Measurements from ENCODE around the gene CNTNAP2. TPM values are rescaled to one million over a fixed set of nuclear protein-coding genes. Genes with fewer than 3 reads are reported as not detected.

CNTNAP2 gene
- total RNA-seq, 4 donors from 2014 or later: 0.25 to 0.89 (median 0.30) TPM; not detected in 1

GRCh38 chr7:148303295-148304082, 2186.9 kb downstream of the CNTNAP2 start:
- WGBS: 24% methylated on average over 11 of the region's 11 CpGs
- Histone ChIP-seq H3K36me3 (no peaks in the 10 kb centered on the region), H3K27me3 (no peaks in the 10 kb centered on the region), H3K27ac (no peak overlapping the region), H3K9me3 (no peaks in the 10 kb centered on the region), H3K4me1 (peaks cover 18% of the 10 kb centered on the region), H3K4me3 (no peak overlapping the region)
- no peak for TF ChIP-seq EP300 (IDR thresholded peaks at IDR 0.05)
- no peak for TF ChIP-seq POLR2AphosphoS5 (IDR thresholded peaks at IDR 0.05)
- TF ChIP-seq, protein P1, sequence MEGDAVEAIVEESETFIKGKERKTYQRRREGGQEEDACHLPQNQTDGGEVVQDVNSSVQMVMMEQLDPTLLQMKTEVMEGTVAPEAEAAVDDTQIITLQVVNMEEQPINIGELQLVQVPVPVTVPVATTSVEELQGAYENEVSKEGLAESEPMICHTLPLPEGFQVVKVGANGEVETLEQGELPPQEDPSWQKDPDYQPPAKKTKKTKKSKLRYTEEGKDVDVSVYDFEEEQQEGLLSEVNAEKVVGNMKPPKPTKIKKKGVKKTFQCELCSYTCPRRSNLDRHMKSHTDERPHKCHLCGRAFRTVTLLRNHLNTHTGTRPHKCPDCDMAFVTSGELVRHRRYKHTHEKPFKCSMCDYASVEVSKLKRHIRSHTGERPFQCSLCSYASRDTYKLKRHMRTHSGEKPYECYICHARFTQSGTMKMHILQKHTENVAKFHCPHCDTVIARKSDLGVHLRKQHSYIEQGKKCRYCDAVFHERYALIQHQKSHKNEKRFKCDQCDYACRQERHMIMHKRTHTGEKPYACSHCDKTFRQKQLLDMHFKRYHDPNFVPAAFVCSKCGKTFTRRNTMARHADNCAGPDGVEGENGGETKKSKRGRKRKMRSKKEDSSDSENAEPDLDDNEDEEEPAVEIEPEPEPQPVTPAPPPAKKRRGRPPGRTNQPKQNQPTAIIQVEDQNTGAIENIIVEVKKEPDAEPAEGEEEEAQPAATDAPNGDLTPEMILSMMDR (IDR thresholded peaks at IDR 0.05): no peak
- no peak for TF ChIP-seq POLR2A (IDR thresholded peaks at IDR 0.05)
- peak; percentile 72 to 82 for DNase-seq (ENCODE audit: low spot score in 2 of 2)

GRCh38 chr7:148304083-148304335, 2187.4 kb downstream of the CNTNAP2 start:
- no peak for DNase-seq (ENCODE audit: low spot score in 2 of 2)
- no peak overlapping the region for H3K4me3 ChIP-seq

DNA sequence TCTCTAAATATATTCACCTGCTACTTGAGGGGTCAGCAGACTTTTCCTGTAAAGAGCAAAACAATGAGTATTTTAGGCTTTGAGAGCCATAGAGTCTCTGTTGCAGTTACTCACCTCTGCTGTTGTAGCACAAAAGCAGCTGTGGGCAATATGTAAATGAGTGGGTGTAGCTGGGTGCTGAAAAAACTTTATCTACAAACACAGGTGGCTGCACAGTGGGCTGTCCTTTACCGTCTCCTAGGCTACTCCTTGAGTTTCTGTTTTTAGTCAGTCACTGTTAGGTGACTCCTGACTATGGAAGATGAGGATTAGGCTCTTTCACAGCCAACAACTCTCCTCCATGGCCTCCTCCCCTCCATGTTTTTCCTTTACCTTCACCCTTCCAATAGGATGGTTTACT, 2187.9 kb downstream of the CNTNAP2 start:
- TF ChIP-seq POLR2A (IDR thresholded peaks at IDR 0.05): no peak
- TF ChIP-seq, protein P1 (IDR thresholded peaks at IDR 0.05): no peak
- TF ChIP-seq POLR2AphosphoS5 (IDR thresholded peaks at IDR 0.05): no peak
- TF ChIP-seq EP300 (IDR thresholded peaks at IDR 0.05): no peak
- H3K27ac ChIP-seq: no peak overlapping the region
- no peak for DNase-seq (ENCODE audit: low spot score in 2 of 2)
- H3K4me3 ChIP-seq: no peak overlapping the region
- H3K36me3 ChIP-seq: no peaks in the 10 kb centered on the region
- H3K4me1 ChIP-seq: peaks cover 18% of the 10 kb centered on the region
- H3K9me3 ChIP-seq: no peaks in the 10 kb centered on the region
- H3K27me3 ChIP-seq: no peaks in the 10 kb centered on the region
- WGBS: 14% methylated on average over 1 of the region's 1 CpG

More at GRCh38 chr7:148304083-148304335, 2187.4 kb downstream of the CNTNAP2 start:
- H3K27me3 ChIP-seq: no peaks in the 10 kb centered on the region
- H3K9me3 ChIP-seq: no peaks in the 10 kb centered on the region
- WGBS: 31% methylated on average over 2 of the region's 2 CpGs
- H3K4me1 ChIP-seq: peaks cover 18% of the 10 kb centered on the region
- no peak for TF ChIP-seq POLR2A (IDR thresholded peaks at IDR 0.05)
- no peak for TF ChIP-seq POLR2AphosphoS5 (IDR thresholded peaks at IDR 0.05)
- TF ChIP-seq, protein P1 (IDR thresholded peaks at IDR 0.05): no peak
- TF ChIP-seq EP300 (IDR thresholded peaks at IDR 0.05): no peak
- no peak overlapping the region for H3K27ac ChIP-seq
- H3K36me3 ChIP-seq: no peaks in the 10 kb centered on the region

DNA sequence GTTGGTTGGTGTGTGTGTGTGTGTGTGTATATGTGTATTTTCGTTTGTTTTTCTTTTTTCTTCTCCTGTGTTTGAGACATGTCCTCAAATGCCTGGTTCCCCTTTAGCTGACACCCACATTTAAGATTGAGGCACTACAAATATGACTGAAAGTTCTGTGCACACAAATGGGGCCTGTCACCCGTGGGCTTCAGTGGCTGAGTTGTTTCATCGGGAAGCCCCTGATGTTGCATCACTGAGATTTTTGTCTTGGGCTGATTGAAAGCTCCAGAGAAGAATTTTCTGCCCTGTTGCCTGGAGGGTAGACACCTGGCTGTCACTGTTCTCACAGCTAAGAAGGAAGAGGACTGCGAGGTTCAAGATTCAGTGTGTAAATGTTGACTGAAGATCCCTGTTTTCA, 2190.2 kb downstream of the CNTNAP2 start:
- Histone ChIP-seq H3K27ac (no peak overlapping the region), H3K4me1 (peaks cover 18% of the 10 kb centered on the region), H3K27me3 (no peaks in the 10 kb centered on the region), H3K4me3 (no peak overlapping the region), H3K36me3 (no peaks in the 10 kb centered on the region), H3K9me3 (no peaks in the 10 kb centered on the region)
- DNase-seq (ENCODE audit: low spot score in 2 of 2): no peak
- TF ChIP-seq POLR2AphosphoS5 (IDR thresholded peaks at IDR 0.05) (no peak), EP300 (IDR thresholded peaks at IDR 0.05) (no peak), POLR2A (IDR thresholded peaks at IDR 0.05) (no peak)
- TF ChIP-seq, protein P1 (IDR thresholded peaks at IDR 0.05): no peak
- 55% methylated on average over 4 of the region's 4 CpGs for WGBS

DNA sequence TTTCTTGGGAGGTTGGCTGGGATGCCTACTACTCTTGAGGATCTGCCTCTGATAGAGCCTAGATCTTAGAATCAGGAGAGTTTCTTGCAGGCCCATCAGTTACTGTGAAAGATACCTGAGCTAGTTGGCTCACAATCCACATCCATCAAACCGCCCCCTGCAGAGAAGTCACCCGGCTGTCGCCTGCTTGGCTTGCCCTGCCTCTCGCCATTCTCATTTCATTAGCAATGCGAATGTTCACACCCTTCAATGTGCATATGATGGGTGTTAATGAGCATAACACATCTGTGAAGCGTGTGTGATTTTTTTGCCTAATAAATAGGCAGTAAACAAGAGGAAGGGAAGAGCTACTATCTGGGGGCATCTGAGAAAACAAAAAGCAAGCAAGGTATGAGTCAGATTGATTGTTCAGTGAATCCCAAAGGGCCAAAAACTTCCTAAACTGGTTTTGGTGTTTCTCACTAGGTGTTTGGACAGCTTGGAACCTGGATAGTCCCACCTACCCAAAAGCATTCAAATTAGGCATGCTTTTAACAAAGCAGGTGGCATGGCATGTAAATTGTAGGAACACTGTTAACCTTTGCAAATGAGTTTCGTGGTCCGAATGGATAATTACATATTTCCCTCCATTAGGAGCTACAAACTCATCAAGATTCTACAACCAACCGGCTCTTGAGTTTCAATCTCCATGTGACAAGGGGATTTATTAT, 2201.7 kb downstream of the CNTNAP2 start:
- 72% methylated on average over 9 of the region's 9 CpGs for WGBS
- Histone ChIP-seq H3K27me3 (no peaks in the 10 kb centered on the region), H3K4me3 (no peak overlapping the region), H3K4me1 (no peaks in the 10 kb centered on the region), H3K36me3 (no peaks in the 10 kb centered on the region), H3K27ac (no peak overlapping the region), H3K9me3 (no peaks in the 10 kb centered on the region)
- no peak for TF ChIP-seq POLR2AphosphoS5 (IDR thresholded peaks at IDR 0.05)
- TF ChIP-seq POLR2A (IDR thresholded peaks at IDR 0.05): no peak
- no peak for TF ChIP-seq EP300 (IDR thresholded peaks at IDR 0.05)
- TF ChIP-seq, protein P1 (IDR thresholded peaks at IDR 0.05): no peak
- DNase-seq (ENCODE audit: low spot score in 2 of 2): no peak

Data from suprapubic skin (tissue), 4 donors.